K562 (cell line): Measurements from ENCODE around the gene PDIA2. TPM values are rescaled to one million over a fixed set of nuclear protein-coding genes. Genes with fewer than 3 reads are reported as not detected.
A peak's percentile ranks its signal among the peaks of the same experiment; 100 is the strongest.

Experiments
- ATAC-seq: fragments of 200-7000 bp; cut with Tn5 transposase; 3 replicates; pipeline ENCODE4 v1.9.1; 2020; ENCODE audit warnings: moderate library complexity
- BruUV-seq: library from RNA; stranded (reverse); fragments of 400-500 nt; replicated peaks from 2 replicates; lab custom pipeline; 2021; lab: Mats Ljungman, UMichigan
- CTCF ChIA-PET: fragments of 300-600 bp; formaldehyde crosslinking; extraction: SDS; loops from one replicate; lab custom pipeline; 2021; ENCODE audit warnings: low intra/inter-chr PET ratio; lab: Yijun Ruan, JAX
- POLR2A ChIA-PET: fragments of 300-600, 350-650 bp; sonication (Branson Sonifier 250); formaldehyde crosslinking; extraction: SDS; loops from one replicate; lab custom pipeline; 2021; ENCODE audit warnings: antibody characterized with exemption, inconsistent platforms; lab: Yijun Ruan, JAX
- DNase-seq, 4 experiments: peaks; one replicate each; pipeline versions ENCODE4 v3.0.0 to v3.0.0-alpha.2; 2011 to 2018; ENCODE audit warnings: low spot score in 3 of 4, mixed read lengths in 3 of 4; ENCODE audit errors: extremely low read depth in 1 of 4
- FAIRE-seq: peaks from 2 replicates; lab custom pipeline; 2011; peaks lifted over from hg19 to GRCh38; lab: Jason Lieb, UNC
- H2AFZ ChIP-seq: 2 replicates; pipeline ENCODE4 v1.6.0; 2011; ENCODE audit warnings: low read depth, low read length, control low read depth, inconsistent platforms
- H3K27ac ChIP-seq: fragments of 200-600 bp; 3 replicates; pipeline ENCODE4 v1.8.0; 2011; ENCODE audit warnings: low read depth, mild to moderate bottlenecking, control low read depth, inconsistent platforms, low read length, moderate library complexity, mixed read lengths; ENCODE audit errors: extremely low read depth
- H3K27me3 ChIP-seq, 2 experiments: fragments of 300-600 bp in 1 of 2; 2 replicates in 1 of 2; 3 replicates in 1 of 2; pipeline versions ENCODE4 v1.6.0 to v1.8.0; 2011; ENCODE audit warnings: inconsistent platforms in 2 of 2, low read length in 2 of 2, mild to moderate bottlenecking in 1 of 2, mixed read lengths in 1 of 2, moderate library complexity in 1 of 2; ENCODE audit not compliant: control insufficient read depth in 2 of 2, insufficient read depth in 2 of 2
- H3K36me3 ChIP-seq: fragments of 300-600 bp; 3 replicates; pipeline ENCODE4 v1.8.0; 2011; ENCODE audit warnings: mild to moderate bottlenecking, low read length, inconsistent platforms; ENCODE audit not compliant: control insufficient read depth, insufficient read depth
- H3K4me1 ChIP-seq, 2 experiments: fragments of 200-600 bp in 1 of 2; replicated peaks in 1 of 2; 2 replicates in 1 of 2; 3 replicates in 1 of 2; pipeline versions ENCODE4 v1.5.1 to v1.8.0; 2011; ENCODE audit warnings: inconsistent platforms in 2 of 2, low read length in 2 of 2, mild to moderate bottlenecking in 1 of 2, mixed read lengths in 1 of 2, moderate library complexity in 1 of 2; ENCODE audit not compliant: control insufficient read depth in 2 of 2, insufficient read depth in 2 of 2
- H3K4me2 ChIP-seq: 2 replicates; pipeline ENCODE4 v1.6.1; 2011; ENCODE audit warnings: low read length, control low read depth, inconsistent platforms, mixed read lengths; ENCODE audit not compliant: insufficient read depth
- H3K4me3 ChIP-seq: fragments of 200-600 bp; sonication (generic), shearing (Covaris generic); 2 replicates; pipeline ENCODE4 v1.5.1; 2016; ENCODE audit warnings: control low read depth, inconsistent platforms
- H3K79me2 ChIP-seq: fragments of 200-600 bp; 3 replicates; pipeline ENCODE4 v1.8.0; 2011; ENCODE audit warnings: low read length, inconsistent platforms; ENCODE audit not compliant: control insufficient read depth, insufficient read depth
- H3K9ac ChIP-seq, 2 experiments: 2 replicates each; pipeline versions ENCODE4 v1.6.0 to v1.6.1; 2011; ENCODE audit warnings: low read depth in 2 of 2, low read length in 2 of 2, control low read depth in 1 of 2, inconsistent platforms in 1 of 2, mild to moderate bottlenecking in 1 of 2, mixed read lengths in 1 of 2; ENCODE audit not compliant: insufficient read depth in 1 of 2
- H3K9me1 ChIP-seq: one replicate; pipeline ENCODE4 v1.6.0; 2011; ENCODE audit warnings: inconsistent platforms, mild to moderate bottlenecking, low read length, moderate library complexity; ENCODE audit not compliant: control insufficient read depth, insufficient read depth
- H3K9me3 ChIP-seq: replicated peaks from 2 replicates; pipeline ENCODE4 v1.5.1; 2011; ENCODE audit warnings: low read depth, low read length, inconsistent platforms; ENCODE audit not compliant: control insufficient read depth, insufficient read depth
- H4K20me1 ChIP-seq: replicated peaks from 2 replicates; pipeline ENCODE4 v1.6.1; 2011; ENCODE audit warnings: low read length, inconsistent platforms, mixed read lengths; ENCODE audit not compliant: control insufficient read depth, insufficient read depth
- BACH1 ChIP-seq: fragments of 200-800 bp; sonication (Bioruptor generic); IDR thresholded peaks from 2 replicates; pipeline ENCODE4 v1.6.1; 2016; ENCODE audit warnings: missing genetic modification characterization, missing compliant biosample characterization
- EZH2 ChIP-seq: IDR thresholded peaks from 2 replicates; pipeline ENCODE4 v1.6.1; 2012; ENCODE audit warnings: low read depth, mild to moderate bottlenecking, inconsistent platforms, low read length, borderline replicate concordance
- POLR2AphosphoS5 ChIP-seq: IDR thresholded peaks from 2 replicates; pipeline ENCODE4 v1.6.1; 2011; ENCODE audit warnings: mild to moderate bottlenecking, low read depth, low read length, moderate library complexity; ENCODE audit not compliant: control insufficient read depth, insufficient read depth
- POLR2G ChIP-seq: fragments of 200-400 bp; formaldehyde crosslinking; IDR thresholded peaks from 2 replicates; pipeline ENCODE4 v1.6.1; 2017; ENCODE audit warnings: low read depth, mild to moderate bottlenecking, antibody characterized with exemption, low read length, moderate library complexity
- THAP7 ChIP-seq: fragments of 250-450 bp; sonication (Bioruptor Pico); IDR thresholded peaks from 2 replicates; pipeline ENCODE4 v1.5.0; 2021
- UBTF ChIP-seq, 2 experiments: IDR thresholded peaks; 2 replicates each; pipeline ENCODE4 v1.6.1; 2012; ENCODE audit warnings: improper control_type of control experiment in 2 of 2, low read depth in 2 of 2, low read length in 2 of 2, borderline replicate concordance in 1 of 2
- ZNF175 ChIP-seq: fragments of 200-800 bp; sonication (Bioruptor generic); IDR thresholded peaks from 2 replicates; pipeline ENCODE4 v1.6.1; 2016; ENCODE audit warnings: low read depth, mild to moderate bottlenecking, missing genetic modification characterization, missing compliant biosample characterization
- WGBS: fragments of 100-300 bp; shearing (Covaris generic); methylation state at CpG from one replicate; pipeline ENCODE4 v1.1.6; 2016; ENCODE audit warnings: low coverage, mixed read lengths; ENCODE audit not compliant: insufficient coverage; ENCODE audit errors: missing lambda C conversion rate; 5-methylcytosine and 5-hydroxymethylcytosine counted together
- in situ Hi-C: fragments of 300-500 bp; cut with MboI; formaldehyde crosslinking; loops from 4 replicates; pipeline ENCODE4 v1.15.0; 2018; ENCODE audit warnings: inconsistent platforms, mixed read lengths
- intact Hi-C: fragments of 100-400 bp; cut with micrococcal nuclease; formaldehyde crosslinking; loops from 2 replicates; pipeline ENCODE4 v1.14.2; 2022
- polyA plus RNA-seq, 8 experiments: library from polyadenylated mRNA; depleted of rRNA in 4 of 8; stranded (reverse) in 5 of 8; unstranded in 3 of 8; fragments of >200 nt; fragmentation: Nextera tagmentation in 2 of 8; fragmentation: Illumina TruSeq in 1 of 8; extraction: Ambion mirVana in 2 of 8; extraction: Trizol in 1 of 8; gene quantifications; 2 replicates each; pipeline versions ENCODE4 v1.2.1 to v1.2.3, GENCODE V29; 2011 to 2014; ENCODE audit warnings: inconsistent platforms in 1 of 8, missing spikeins in 1 of 8
- total RNA-seq, 7 experiments: library from RNA; depleted of rRNA in 6 of 7; stranded (reverse); fragments of >200 nt in 6 of 7; fragmentation: Illumina TruSeq in 2 of 7; extraction: Trizol in 2 of 7; gene quantifications; 2 replicates each; pipeline versions ENCODE4 v1.2.1 to v1.2.3, GENCODE V29; 2011 to 2021; ENCODE audit warnings: low replicate concordance in 1 of 7

The PDIA2 gene
- total and polyA plus RNA-seq, 9 of the 15 experiments (the other 6 are each of a cell fraction or from before 2014, with no cell fraction given): 0.13 to 0.92 (median 0.23) TPM; not detected in 4

GRCh38 chr16:263182-263774 is 19.7 kb upstream of the PDIA2 start:
- DNase-seq: no peak
- WGBS: 92% methylated on average over 26 of the region's 35 CpGs
- ChIA-PET POLR2A (interaction anchor here (0.6 to 0.8 kb wide), 3 partner anchors 10 to 114 kb away, joined by 3 read pairs; no protein-coding TSS in a partner anchor), CTCF (no interaction called here)
- no peak overlapping the region for H3K4me2 ChIP-seq
- no peak overlapping the region for H3K9ac ChIP-seq
- peaks cover 13 to 59% of the 10 kb centered on the region in 2 experiments; a peak in 4 of 5 replicates for H3K4me1 ChIP-seq
- FAIRE-seq: no peak
- in situ Hi-C loops: no loop called here
- peaks cover 3% of the 10 kb centered on the region; the same call in 1 of the 2 replicates for H4K20me1 ChIP-seq
- no peak overlapping the region for H2AFZ ChIP-seq
- peaks cover 4% of the 10 kb centered on the region for H3K9me1 ChIP-seq
- H3K27ac ChIP-seq: no peak overlapping the region
- intact Hi-C loops: no loop called here
- H3K9me3 ChIP-seq: no peaks in the 10 kb centered on the region
- TF ChIP-seq ZNF175 (CRISPR knock-in tag) (no peak), THAP7 (no peak), BACH1 (tag) (no peak), POLR2G (peak; percentile 15; the same call in 1 of the 2 replicates), UBTF (IDR thresholded peaks at IDR 0.05; ENCODE audit: borderline replicate concordance in 1 of 2, low read depth in 2 of 2, low read length in 2 of 2) (no peak), POLR2AphosphoS5 (no peak), EZH2 (no peak)
- no peaks in the 10 kb centered on the region; a peak in 1 of 5 replicates for H3K27me3 ChIP-seq
- no peak for ATAC-seq
- H3K4me3 ChIP-seq: no peak overlapping the region
- no peaks in the 10 kb centered on the region for H3K79me2 ChIP-seq
- peaks cover 21% of the 10 kb centered on the region; the same call in 2 of the 3 replicates for H3K36me3 ChIP-seq
- BruUV-seq: no TSS peak
